Tibial nerve (tissue), 3 donors: ENCODE data around the gene ZNF783.

Source experiments
- CTCF ChIP-seq, 5 experiments: fragments of 200-600 bp in 3 of 5; fragments of 450-650 bp in 2 of 5; sonication (generic) in 3 of 5; IDR thresholded peaks; one replicate each; pipeline ENCODE4 v1.5.1; 2016 to 2019; ENCODE audit warnings: antibody characterized with exemption in 5 of 5, mild to moderate bottlenecking in 3 of 5, moderate library complexity in 2 of 5
- POLR2A ChIP-seq, 2 donors: fragments of 450-650 bp; IDR thresholded peaks; one replicate each; pipeline ENCODE4 v1.6.1; 2017; ENCODE audit warnings: antibody characterized with exemption in 2 of 2, mild to moderate bottlenecking in 2 of 2, moderate library complexity in 2 of 2

- no peak for TF ChIP-seq CTCF (IDR thresholded peaks at IDR 0.05)
- TF ChIP-seq POLR2A (IDR thresholded peaks at IDR 0.05): no peak
Observed at GRCh38 chr7:149254181-149254858, 7.7 kb upstream of the ZNF783 start.
